ENCODE measurements around the gene REV1. TPM values are rescaled to one million over a fixed set of nuclear protein-coding genes. Genes with fewer than 3 reads are reported as not detected.

Gene REV1
- total RNA-seq, 1 donor from 2014 or later: 36.0 TPM

GRCh38 chr2:99451280-99451679, 38.5 kb downstream of the REV1 start:
- DNase-seq (ENCODE audit: low spot score): no peak

GRCh38 chr2:99450199-99450598, 39.6 kb downstream of the REV1 start:
- no peak for DNase-seq (ENCODE audit: low spot score)

GRCh38 chr2:99448556-99448955, 41.3 kb downstream of the REV1 start:
- no peak for DNase-seq (ENCODE audit: low spot score)

GRCh38 chr2:99445065-99445464, 44.8 kb downstream of the REV1 start:
- no peak for DNase-seq (ENCODE audit: low spot score)

GRCh38 chr2:99444222-99444621, 45.6 kb downstream of the REV1 start:
- no peak for DNase-seq (ENCODE audit: low spot score)

GRCh38 chr2:99442837-99443236, 47.0 kb downstream of the REV1 start:
- DNase-seq (ENCODE audit: low spot score): no peak

GRCh38 chr2:99439971-99440505, 49.8 kb downstream of the REV1 start:
- no peak for DNase-seq (ENCODE audit: low spot score)

GRCh38 chr2:99436874-99437273, 52.9 kb downstream of the REV1 start:
- DNase-seq (ENCODE audit: low spot score): no peak

GRCh38 chr2:99433340-99433739, 56.5 kb downstream of the REV1 start:
- DNase-seq (ENCODE audit: low spot score): no peak

- no peak for DNase-seq (ENCODE audit: low spot score)
Observed at GRCh38 chr2:99431587-99432275, 58.1 kb downstream of the REV1 start.

GRCh38 chr2:99430614-99431291, 59.1 kb downstream of the REV1 start:
- no peak for DNase-seq (ENCODE audit: low spot score)

- DNase-seq (ENCODE audit: low spot score): no peak
Observed at GRCh38 chr2:99425022-99425421, 64.8 kb downstream of the REV1 start.

- DNase-seq (ENCODE audit: low spot score): no peak
Observed at GRCh38 chr2:99424371-99424770, 65.4 kb downstream of the REV1 start.

GRCh38 chr2:99422599-99422998, 67.2 kb downstream of the REV1 start:
- DNase-seq (ENCODE audit: low spot score): no peak

GRCh38 chr2:99421469-99421868, 68.3 kb downstream of the REV1 start:
- no peak for DNase-seq (ENCODE audit: low spot score)

- no peak for DNase-seq (ENCODE audit: low spot score)
Observed at GRCh38 chr2:99420751-99421299, 69.0 kb downstream of the REV1 start.

- DNase-seq (ENCODE audit: low spot score): no peak
Observed at GRCh38 chr2:99420031-99420430, 69.8 kb downstream of the REV1 start.

- DNase-seq (ENCODE audit: low spot score): no peak
Observed at GRCh38 chr2:99417396-99417795, 72.4 kb downstream of the REV1 start.

GRCh38 chr2:99414566-99414965, 75.3 kb downstream of the REV1 start:
- DNase-seq (ENCODE audit: low spot score): no peak

- no peak for DNase-seq (ENCODE audit: low spot score)
Observed at GRCh38 chr2:99410276-99410675, 79.5 kb downstream of the REV1 start.

- no peak for DNase-seq (ENCODE audit: low spot score)
Observed at GRCh38 chr2:99406137-99406536, 83.7 kb downstream of the REV1 start.
